B cell (primary cell): Measurements from ENCODE around the gene NRP1. TPM values are rescaled to one million over a fixed set of nuclear protein-coding genes. Genes with fewer than 3 reads are reported as not detected.

ENCODE experiments used
- ATAC-seq: fragments of 200-7000 bp; cut with Tn5 transposase; one replicate; pipeline ENCODE4 v1.10.0; 2021; ENCODE audit warnings: low read depth, mild to moderate bottlenecking, moderate number of reproducible peaks, moderate library complexity
- CTCF ChIA-PET: fragments of 350-600 bp; sonication (Branson Sonifier 250); formaldehyde crosslinking; loops from one replicate; lab custom pipeline; 2021; ENCODE audit warnings: antibody characterized with exemption, inconsistent platforms; lab: Charles Lee
- POLR2A ChIA-PET: fragments of 350-600 bp; sonication (Branson Sonifier 250); formaldehyde crosslinking; loops from one replicate; lab custom pipeline; 2021; ENCODE audit warnings: antibody characterized with exemption; lab: Charles Lee
- DNase-seq: peaks from one replicate; pipeline ENCODE4 v3.0.0; 2013
- H2AFZ ChIP-seq: 2 replicates; pipeline ENCODE4 v1.6.1; 2012; ENCODE audit warnings: mild to moderate bottlenecking, low read depth, low read length; ENCODE audit not compliant: insufficient read depth, poor library complexity, severe bottlenecking
- H3K27ac ChIP-seq, 2 donors: 1 replicate in 1 of 2; 2 replicates in 1 of 2; pipeline ENCODE4 v1.5.1; 2012 to 2013; ENCODE audit warnings: low read length in 2 of 2, mild to moderate bottlenecking in 2 of 2, moderate library complexity in 1 of 2
- H3K27me3 ChIP-seq, 4 experiments: fragments of 200-600 bp in 1 of 4; sonication (generic) in 1 of 4; replicated peaks in 1 of 4; 1 replicate in 2 of 4; 2 replicates in 2 of 4; pipeline versions ENCODE4 v1.6.1 to v1.7.0; 2013 to 2016; ENCODE audit warnings: low read length in 3 of 4, mild to moderate bottlenecking in 2 of 4, mixed read lengths in 1 of 4, moderate library complexity in 1 of 4; ENCODE audit not compliant: insufficient read depth in 4 of 4, control insufficient read depth in 3 of 4; ENCODE audit errors: control extremely low read depth in 1 of 4
- H3K36me3 ChIP-seq, 2 experiments: replicated peaks in 1 of 2; 1 replicate in 1 of 2; 2 replicates in 1 of 2; pipeline versions ENCODE4 v1.6.1 to v1.7.1; 2013; ENCODE audit warnings: low read length in 1 of 2; ENCODE audit not compliant: insufficient read depth in 2 of 2, control insufficient read depth in 1 of 2; ENCODE audit errors: control extremely low read depth in 1 of 2, extremely low read depth in 1 of 2
- H3K4me1 ChIP-seq, 2 donors: fragments of 200-600 bp in 1 of 2; sonication (generic) in 1 of 2; 1 replicate in 1 of 2; 2 replicates in 1 of 2; pipeline versions ENCODE4 v1.5.1 to v1.6.1; 2013 to 2017; ENCODE audit warnings: low read length in 2 of 2; ENCODE audit not compliant: control insufficient read depth in 2 of 2, insufficient read depth in 2 of 2
- H3K4me2 ChIP-seq: replicated peaks from 2 replicates; pipeline ENCODE3; 2012; ENCODE audit warnings: mild to moderate bottlenecking, low read depth, low read length; ENCODE audit not compliant: poor library complexity, severe bottlenecking
- H3K4me3 ChIP-seq, 5 experiments: fragments of 200-600 bp in 1 of 5; sonication (generic) in 1 of 5; 1 replicate in 3 of 5; 2 replicates in 2 of 5; pipeline versions ENCODE4 v1.5.1 to v1.7.0; 2011 to 2016; ENCODE audit warnings: low read length in 4 of 5, mild to moderate bottlenecking in 4 of 5, low read depth in 2 of 5, control low read depth in 1 of 5, moderate library complexity in 1 of 5; ENCODE audit not compliant: insufficient read depth in 1 of 5; ENCODE audit errors: control extremely low read depth in 1 of 5, extremely low read depth in 1 of 5
- H3K79me2 ChIP-seq: fragments of 200-600 bp; sonication (generic); one replicate; pipeline ENCODE4 v1.6.0; 2016; ENCODE audit warnings: low read length; ENCODE audit not compliant: control insufficient read depth, insufficient read depth
- H3K9ac ChIP-seq: fragments of 200-600 bp; sonication (generic); 2 replicates; pipeline ENCODE4 v1.6.1; 2017; ENCODE audit warnings: mild to moderate bottlenecking, low read length, moderate library complexity
- H3K9me3 ChIP-seq, 3 donors: one replicate each; pipeline versions ENCODE4 v1.6.1 to v1.7.1; 2013; ENCODE audit warnings: low read length in 2 of 3; ENCODE audit not compliant: control insufficient read depth in 2 of 3, insufficient read depth in 1 of 3; ENCODE audit errors: control extremely low read depth in 1 of 3
- H4K20me1 ChIP-seq: 2 replicates; pipeline ENCODE4 v1.6.0; 2012; ENCODE audit warnings: mild to moderate bottlenecking, low read length; ENCODE audit not compliant: insufficient read depth, control insufficient read depth, poor library complexity, severe bottlenecking
- H3K27ac Mint-ChIP-seq: one replicate; pipeline ENCODE4 v1.8.0; 2021; ENCODE audit warnings: mixed read lengths
- H3K27me3 Mint-ChIP-seq: one replicate; pipeline ENCODE4 v1.8.0; 2021; ENCODE audit warnings: mixed read lengths
- H3K4me1 Mint-ChIP-seq: one replicate; pipeline ENCODE4 v1.8.0; 2021; ENCODE audit warnings: mixed read lengths
- H3K4me3 Mint-ChIP-seq: one replicate; pipeline ENCODE4 v1.8.0; 2021; ENCODE audit warnings: mixed read lengths
- H3K9me3 Mint-ChIP-seq: one replicate; pipeline ENCODE4 v1.8.0; 2022; ENCODE audit warnings: mixed read lengths; ENCODE audit not compliant: insufficient read depth
- EZH2 ChIP-seq: IDR thresholded peaks from 2 replicates; pipeline ENCODE4 v1.6.1; 2012; ENCODE audit warnings: borderline replicate concordance, low read depth, mild to moderate bottlenecking, moderate library complexity, low read length; ENCODE audit not compliant: insufficient read depth, poor library complexity, severe bottlenecking
- WGBS: methylation state at CpG from one replicate; pipeline ENCODE4 v1.1.5; 2013; ENCODE audit warnings: missing lambda C conversion rate; ENCODE audit not compliant: insufficient coverage; 5-methylcytosine and 5-hydroxymethylcytosine counted together
- intact Hi-C: fragments of 100-400 bp; cut with micrococcal nuclease; formaldehyde crosslinking; loops from one replicate; pipeline ENCODE4 v1.10.0; 2022
- polyA plus RNA-seq: library from polyadenylated mRNA; depleted of rRNA; stranded (reverse); fragments of >200 nt; gene quantifications from 2 replicates; pipeline ENCODE4 v1.2.3, GENCODE V29; 2012
- total RNA-seq, 2 donors: library from RNA; stranded (reverse); fragments of 120-200 nt in 1 of 2; gene quantifications; 1 replicate in 1 of 2; 2 replicates in 1 of 2; pipeline versions ENCODE4 v1.2.3 to v1.2.4, GENCODE V29; 2013 to 2022
- TF ChIP-seq, protein P1 (sequence below): fragments of 200-600 bp; IDR thresholded peaks from one replicate; pipeline ENCODE4 v1.8.0; 2022; ENCODE audit warnings: antibody characterized with exemption, mild to moderate bottlenecking

NRP1 gene
- total and polyA plus RNA-seq, 2 donors (not counting 1 experiment from before 2014, with no cell fraction given), result 0.34 TPM; not detected in 1

DNA sequence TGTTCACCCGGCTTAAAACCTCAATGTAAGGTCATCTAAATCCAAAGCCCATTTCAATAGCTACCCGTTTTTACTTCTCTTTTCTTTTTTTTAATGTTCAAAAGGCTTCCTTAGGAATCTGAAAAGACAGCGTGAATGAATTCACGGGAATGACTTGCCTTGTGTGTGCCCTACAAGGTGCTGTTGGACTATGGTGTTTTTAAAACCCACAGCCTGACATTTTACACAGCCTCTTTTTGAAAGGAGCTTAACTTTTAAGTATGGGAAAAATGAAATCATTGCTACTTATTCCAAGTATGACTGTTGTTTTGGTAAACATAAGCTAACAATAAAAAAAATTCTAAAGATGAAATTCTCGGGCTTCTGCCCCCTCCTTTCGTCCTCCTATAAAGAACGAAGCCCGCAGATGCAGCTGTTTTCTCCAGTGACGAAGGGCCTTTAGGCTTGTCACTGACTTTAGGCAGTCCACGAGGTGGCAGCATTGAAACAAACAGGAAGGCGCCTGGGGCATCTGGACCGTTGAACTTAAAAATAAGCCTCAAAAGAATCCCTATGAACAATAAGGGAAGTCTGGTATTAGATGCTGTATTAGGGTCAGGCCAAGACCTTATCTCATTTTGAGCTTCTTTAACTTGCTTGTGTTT lies 141.3 kb downstream of the NRP1 start:
- Histone ChIP-seq H3K9me3 (no peaks in the 10 kb centered on the region), H3K4me2 (peak overlapping the region; percentile 13), H3K27me3 (peaks cover 0 to 7% (median 0%) of the 10 kb centered on the region in 4 experiments), H3K79me2 (no peaks in the 10 kb centered on the region), H3K4me1 (no peaks in the 10 kb centered on the region), H3K36me3 (no peaks in the 10 kb centered on the region), H2AFZ (no peak overlapping the region), H3K4me3 (no peak overlapping the region), H4K20me1 (no peaks in the 10 kb centered on the region), H3K9ac (no peak overlapping the region), H3K27ac (no peak overlapping the region)
- Mint-ChIP-seq H3K4me3 (no peak overlapping the region), H3K27ac (no peak overlapping the region), H3K9me3 (no peaks in the 10 kb centered on the region), H3K27me3 (peaks cover 33% of the 10 kb centered on the region), H3K4me1 (peaks cover 3% of the 10 kb centered on the region)
- WGBS, result 0% methylated on average over 6 of the region's 12 CpGs
- no peak for TF ChIP-seq EZH2
- TF ChIP-seq, protein P1, sequence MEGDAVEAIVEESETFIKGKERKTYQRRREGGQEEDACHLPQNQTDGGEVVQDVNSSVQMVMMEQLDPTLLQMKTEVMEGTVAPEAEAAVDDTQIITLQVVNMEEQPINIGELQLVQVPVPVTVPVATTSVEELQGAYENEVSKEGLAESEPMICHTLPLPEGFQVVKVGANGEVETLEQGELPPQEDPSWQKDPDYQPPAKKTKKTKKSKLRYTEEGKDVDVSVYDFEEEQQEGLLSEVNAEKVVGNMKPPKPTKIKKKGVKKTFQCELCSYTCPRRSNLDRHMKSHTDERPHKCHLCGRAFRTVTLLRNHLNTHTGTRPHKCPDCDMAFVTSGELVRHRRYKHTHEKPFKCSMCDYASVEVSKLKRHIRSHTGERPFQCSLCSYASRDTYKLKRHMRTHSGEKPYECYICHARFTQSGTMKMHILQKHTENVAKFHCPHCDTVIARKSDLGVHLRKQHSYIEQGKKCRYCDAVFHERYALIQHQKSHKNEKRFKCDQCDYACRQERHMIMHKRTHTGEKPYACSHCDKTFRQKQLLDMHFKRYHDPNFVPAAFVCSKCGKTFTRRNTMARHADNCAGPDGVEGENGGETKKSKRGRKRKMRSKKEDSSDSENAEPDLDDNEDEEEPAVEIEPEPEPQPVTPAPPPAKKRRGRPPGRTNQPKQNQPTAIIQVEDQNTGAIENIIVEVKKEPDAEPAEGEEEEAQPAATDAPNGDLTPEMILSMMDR, result peak; percentile 61
- no peak for ATAC-seq
- CTCF ChIA-PET, result interaction anchor here (0.7 to 1.9 kb wide), 10 partner anchors 8 to 184 kb away, joined by 3 to 8 read pairs (median 4); no protein-coding TSS in a partner anchor
- intact Hi-C loops, result no loop called here
- POLR2A ChIA-PET, result no interaction called here
- DNase-seq, result peak; percentile 54

DNA sequence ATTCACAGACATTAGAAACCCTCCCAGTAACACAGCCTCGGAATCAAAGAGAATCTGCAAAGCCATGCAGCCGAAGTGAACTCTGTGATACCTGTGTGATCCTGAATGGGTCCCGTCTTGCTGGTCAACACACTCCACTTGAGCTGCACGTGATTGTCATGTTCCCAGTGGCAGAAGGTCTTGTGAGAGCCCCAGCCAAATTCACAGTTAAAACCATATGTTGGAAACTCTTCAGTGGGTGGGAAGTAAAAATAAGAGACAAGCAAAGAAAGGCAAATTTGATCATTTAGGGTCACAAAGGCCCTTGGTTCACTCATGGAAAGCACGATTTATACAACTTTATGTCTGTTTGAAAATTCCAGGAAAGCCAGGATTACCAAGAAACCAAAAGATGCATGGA lies 142.3 kb downstream of the NRP1 start:
- POLR2A ChIA-PET, result no interaction called here
- H3K79me2 ChIP-seq, result no peaks in the 10 kb centered on the region
- no peaks in the 10 kb centered on the region for H3K9me3 Mint-ChIP-seq

More for the DNA sequence above, 142.3 kb downstream of the NRP1 start:
- Histone ChIP-seq H3K27ac (no peak overlapping the region), H3K4me3 (no peak overlapping the region), H3K9me3 (no peaks in the 10 kb centered on the region), H3K4me2 (no peak overlapping the region), H3K9ac (no peak overlapping the region), H3K36me3 (no peaks in the 10 kb centered on the region), H2AFZ (no peak overlapping the region), H3K27me3 (peaks cover 0 to 4% (median 0%) of the 10 kb centered on the region in 4 experiments), H4K20me1 (no peaks in the 10 kb centered on the region), H3K4me1 (no peaks in the 10 kb centered on the region)
- TF ChIP-seq EZH2, result no peak
- TF ChIP-seq, protein P1, result no peak
- Mint-ChIP-seq H3K4me3 (no peak overlapping the region), H3K27ac (no peak overlapping the region), H3K4me1 (peaks cover 3% of the 10 kb centered on the region), H3K27me3 (peaks cover 35% of the 10 kb centered on the region)
- WGBS, result 91% methylated on average over 5 of the region's 5 CpGs
- DNase-seq (no peak), ATAC-seq (no peak)
- CTCF ChIA-PET, result interaction anchor here (1.9 kb wide), 1 partner anchor 11 kb away, joined by 8 read pairs; no protein-coding TSS in a partner anchor
- intact Hi-C loops, result no loop called here
